Measurements from ENCODE around the gene TMEM86B.

DNA sequence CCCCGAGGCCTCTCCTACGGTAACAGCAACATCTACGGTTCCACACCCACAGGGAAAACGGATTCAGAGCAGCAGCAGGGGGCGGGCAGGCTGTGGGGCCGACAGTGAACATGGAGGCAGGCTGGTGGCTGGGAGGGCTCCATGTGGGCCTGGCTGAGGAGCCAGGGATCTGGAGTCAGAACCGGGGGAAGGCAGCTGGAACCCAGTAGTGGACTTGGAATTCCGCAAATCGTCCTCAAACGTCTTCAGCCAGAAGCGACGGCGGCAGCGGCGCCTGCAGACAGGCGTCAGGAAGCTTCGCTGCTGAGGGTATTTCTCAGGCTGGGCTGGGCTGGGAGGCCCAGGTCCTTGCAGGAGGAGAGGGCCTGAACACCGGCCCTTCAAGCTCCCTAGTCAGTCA lies 1.8 kb downstream of the TMEM86B start:
- TF ChIP-seq, protein P1, sequence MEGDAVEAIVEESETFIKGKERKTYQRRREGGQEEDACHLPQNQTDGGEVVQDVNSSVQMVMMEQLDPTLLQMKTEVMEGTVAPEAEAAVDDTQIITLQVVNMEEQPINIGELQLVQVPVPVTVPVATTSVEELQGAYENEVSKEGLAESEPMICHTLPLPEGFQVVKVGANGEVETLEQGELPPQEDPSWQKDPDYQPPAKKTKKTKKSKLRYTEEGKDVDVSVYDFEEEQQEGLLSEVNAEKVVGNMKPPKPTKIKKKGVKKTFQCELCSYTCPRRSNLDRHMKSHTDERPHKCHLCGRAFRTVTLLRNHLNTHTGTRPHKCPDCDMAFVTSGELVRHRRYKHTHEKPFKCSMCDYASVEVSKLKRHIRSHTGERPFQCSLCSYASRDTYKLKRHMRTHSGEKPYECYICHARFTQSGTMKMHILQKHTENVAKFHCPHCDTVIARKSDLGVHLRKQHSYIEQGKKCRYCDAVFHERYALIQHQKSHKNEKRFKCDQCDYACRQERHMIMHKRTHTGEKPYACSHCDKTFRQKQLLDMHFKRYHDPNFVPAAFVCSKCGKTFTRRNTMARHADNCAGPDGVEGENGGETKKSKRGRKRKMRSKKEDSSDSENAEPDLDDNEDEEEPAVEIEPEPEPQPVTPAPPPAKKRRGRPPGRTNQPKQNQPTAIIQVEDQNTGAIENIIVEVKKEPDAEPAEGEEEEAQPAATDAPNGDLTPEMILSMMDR (IDR thresholded peaks at IDR 0.05) = no peak
- no peak for TF ChIP-seq POLR2AphosphoS5 (IDR thresholded peaks at IDR 0.05)
